AG08396 (cell line): ENCODE results near the gene UQCRHL.
"Not testable (repeated sequence)": the region's sequence is repeated elsewhere in the genome, so short reads cannot be mapped to it uniquely, and the experiment has no call there.

ENCODE experiments used
- DNase-seq: peaks from one replicate; pipeline ENCODE4 v3.0.0; 2012; ENCODE audit warnings: low spot score, mixed read lengths

Gene UQCRHL

DNA sequence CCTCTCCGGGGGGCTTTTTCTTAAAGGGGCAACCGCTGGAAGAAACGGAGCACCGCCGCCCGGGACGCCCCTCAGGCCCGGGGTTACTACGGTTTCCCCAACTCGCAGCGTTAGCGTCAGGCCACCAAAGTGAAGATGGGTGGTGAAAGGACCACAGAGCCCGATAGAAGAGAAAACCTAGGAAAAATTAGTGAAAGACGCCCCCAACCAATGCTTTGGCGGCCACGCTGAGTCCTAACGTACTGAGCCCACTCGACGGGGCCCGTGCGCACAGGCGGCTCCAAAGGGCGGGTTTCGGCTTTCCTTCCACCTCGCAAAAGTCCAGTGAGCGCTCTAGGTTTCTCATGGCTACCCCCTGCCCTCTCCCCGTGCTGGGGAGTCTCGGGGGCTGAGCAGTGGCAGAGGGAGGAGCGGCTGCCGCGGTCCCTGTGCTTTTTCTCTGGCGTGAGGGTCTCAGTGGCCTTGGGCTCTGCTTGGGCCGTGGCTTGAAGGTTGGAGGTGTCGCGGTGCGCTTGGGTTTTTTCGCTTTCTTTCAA, 27.8 kb upstream of the UQCRHL start:
- peak; percentile 26 for DNase-seq

DNA sequence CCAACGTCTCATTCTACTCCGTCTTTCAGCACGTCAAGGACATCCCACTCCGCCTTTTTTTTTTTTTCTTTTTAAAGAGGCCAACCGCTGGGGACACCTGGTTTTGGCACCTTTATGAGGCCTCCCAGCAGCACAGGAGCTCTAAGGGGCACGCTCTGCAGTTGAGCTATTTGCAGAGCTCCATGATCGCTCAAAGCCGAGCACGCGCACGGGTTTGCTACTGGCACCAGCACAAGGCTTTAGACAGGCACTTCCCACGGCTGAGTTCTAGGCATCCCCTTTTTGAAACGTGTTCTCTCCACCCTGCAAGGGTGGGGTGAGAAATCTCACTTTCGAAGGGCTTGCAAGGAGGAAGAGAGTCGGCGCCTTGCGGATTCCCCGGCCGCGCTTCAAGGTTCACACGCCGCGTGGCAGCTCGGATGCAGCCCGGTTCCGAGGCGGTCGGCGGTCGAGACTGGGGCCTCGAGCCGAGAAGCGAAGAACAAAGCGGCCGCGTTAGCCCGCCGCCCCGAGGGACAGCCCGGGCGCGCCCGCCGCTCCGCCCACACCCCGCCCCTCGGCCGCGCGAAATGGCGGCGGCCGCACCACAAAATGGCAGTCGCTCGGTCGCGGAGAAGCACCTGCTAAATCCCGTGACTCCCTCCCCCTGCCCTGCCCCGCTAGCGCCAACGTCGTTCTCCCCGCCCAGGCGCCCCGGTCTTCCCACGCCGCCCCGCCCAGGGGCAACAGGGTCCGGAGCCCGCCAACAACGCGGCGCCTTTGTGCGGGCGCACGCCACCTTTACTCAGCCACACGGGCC, 27.2 kb upstream of the UQCRHL start:
- peak; percentile 87 for DNase-seq

DNA sequence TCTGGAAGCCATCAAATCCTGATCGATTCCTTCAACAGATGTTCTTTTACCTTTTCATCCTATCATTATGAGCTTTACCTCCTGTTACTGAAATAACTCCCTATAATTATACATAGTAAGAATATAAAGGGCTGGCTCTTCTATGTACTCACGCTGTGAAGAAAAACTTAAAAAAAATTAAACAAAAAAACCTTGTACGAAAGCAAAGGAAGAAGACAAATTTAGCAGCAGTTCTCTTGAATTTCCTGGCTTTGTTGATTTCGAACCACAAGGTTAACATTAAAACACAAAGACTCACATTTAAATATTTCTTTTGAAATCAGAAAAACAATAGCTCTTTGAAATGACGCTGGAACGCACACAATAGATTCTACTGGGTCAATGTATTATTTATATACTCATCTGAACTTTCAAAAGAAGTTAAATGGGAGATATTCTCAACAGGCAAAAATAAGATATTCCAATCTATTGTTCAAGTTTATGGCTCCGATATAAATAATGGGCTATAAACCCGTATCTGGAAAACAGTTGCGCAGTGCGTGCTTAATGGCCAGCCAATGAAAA, 26.5 kb upstream of the UQCRHL start:
- peak; percentile 84 for DNase-seq

- DNase-seq, result no peak
Measured at GRCh38 chr1:15833069-15833679, 25.7 kb upstream of the UQCRHL start.

GRCh38 chr1:15830258-15830657, 22.8 kb upstream of the UQCRHL start:
- DNase-seq, result no peak

- DNase-seq, result not testable (repeated sequence)
Measured at GRCh38 chr1:15828931-15829330, 21.5 kb upstream of the UQCRHL start.

GRCh38 chr1:15827567-15827966, 20.1 kb upstream of the UQCRHL start:
- not testable (repeated sequence) for DNase-seq

DNA sequence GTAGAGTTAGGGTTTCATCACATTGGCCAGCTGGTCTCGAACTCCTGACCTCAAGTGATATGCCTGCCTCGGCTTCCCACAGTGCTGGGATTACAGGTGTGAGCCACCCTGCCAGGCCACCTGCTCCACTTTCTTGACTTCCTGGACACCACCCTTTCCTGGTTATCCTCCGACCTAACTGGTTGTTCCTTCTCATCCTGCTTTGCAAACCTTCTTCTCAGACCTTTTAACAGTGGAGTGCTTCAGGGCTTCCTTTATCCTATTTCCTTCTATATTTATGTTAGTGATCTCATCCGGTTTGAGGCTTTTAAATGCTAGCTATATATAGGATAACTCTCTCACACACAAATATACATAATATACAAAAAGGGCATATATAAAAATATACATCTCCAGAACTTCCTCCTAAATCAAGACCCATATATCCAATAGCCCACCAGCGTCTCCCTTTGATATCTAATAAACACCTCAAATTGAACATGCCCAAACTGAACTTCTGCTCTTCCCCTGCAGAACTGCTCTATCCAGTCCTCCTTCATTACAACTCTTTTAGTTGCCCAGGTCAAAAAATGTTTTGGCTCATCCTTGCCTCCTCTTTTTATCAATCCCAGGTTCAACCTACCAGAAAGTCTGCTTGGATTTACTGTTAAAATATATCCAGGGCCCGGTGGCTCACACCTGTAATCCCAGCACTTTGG, 19.5 kb upstream of the UQCRHL start:
- no peak for DNase-seq

- no peak for DNase-seq
Measured at GRCh38 chr1:15825800-15826199, 18.4 kb upstream of the UQCRHL start.

DNA sequence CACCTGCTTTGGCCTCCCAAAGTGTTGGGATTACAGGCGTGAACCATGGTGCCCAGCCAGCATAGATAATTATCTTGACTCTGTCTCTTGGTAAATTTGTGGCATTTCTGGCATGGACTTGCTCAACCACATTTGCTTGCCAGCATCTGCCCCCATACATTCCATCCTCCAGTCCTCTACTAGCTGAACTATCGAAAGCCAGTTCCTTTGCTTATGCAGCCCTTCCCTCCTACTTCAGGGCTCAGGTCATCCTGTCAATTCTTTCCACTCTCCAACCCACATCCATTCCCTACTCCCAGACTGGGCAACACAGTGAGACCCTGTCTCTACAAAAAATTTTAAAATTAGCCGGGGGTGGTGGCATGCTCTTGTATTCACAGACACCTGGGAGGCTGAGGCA, 13.0 kb upstream of the UQCRHL start:
- no peak for DNase-seq

- no peak for DNase-seq
Measured at GRCh38 chr1:15816674-15817073, 9.2 kb upstream of the UQCRHL start.

DNA sequence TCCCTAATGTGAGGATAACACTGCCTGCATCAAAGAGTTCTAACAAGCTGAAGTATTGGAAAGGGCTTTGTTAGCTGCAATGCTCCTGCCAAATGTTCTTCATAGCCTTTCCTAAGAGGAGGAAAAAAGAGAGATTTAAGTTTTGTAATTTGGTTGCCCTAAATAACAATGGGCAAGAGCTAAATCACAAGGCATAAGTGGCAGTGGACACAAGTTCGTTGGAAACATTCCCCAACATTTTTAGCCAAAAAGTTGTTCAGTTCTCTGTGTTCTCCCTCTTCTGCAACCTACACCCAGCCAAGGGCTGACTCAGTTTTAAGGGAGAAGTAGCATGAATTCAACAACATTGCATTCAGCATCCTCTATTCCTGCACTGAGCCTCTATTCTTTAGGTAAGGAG, 2.6 kb upstream of the UQCRHL start:
- no peak for DNase-seq

- no peak for DNase-seq
Measured at GRCh38 chr1:15808955-15809354, 1.5 kb upstream of the UQCRHL start.

- DNase-seq, result no peak
Measured at GRCh38 chr1:15807121-15807520, 328 bp downstream of the UQCRHL start.

DNA sequence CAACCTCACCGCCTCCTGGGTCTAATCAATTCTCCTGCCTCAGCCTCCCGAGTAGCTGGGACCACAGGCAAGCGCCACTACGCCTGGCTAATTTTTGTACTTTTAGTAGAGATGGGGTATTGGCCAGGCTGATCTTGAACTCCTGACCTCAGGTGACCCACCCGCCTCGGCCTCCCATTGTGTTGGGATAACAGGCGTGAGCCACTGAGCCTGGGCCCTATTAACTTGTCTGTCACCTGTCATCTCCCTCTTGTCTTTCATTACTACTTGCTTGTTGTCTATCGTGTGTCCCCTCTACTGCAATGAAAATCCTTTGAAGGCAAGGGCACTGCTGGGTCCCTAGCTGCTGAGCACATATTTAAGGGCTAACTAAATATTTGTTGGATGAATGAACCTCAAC, 3.4 kb downstream of the UQCRHL start:
- no peak for DNase-seq

GRCh38 chr1:15803380-15803779, 4.1 kb downstream of the UQCRHL start:
- DNase-seq, result no peak

DNA sequence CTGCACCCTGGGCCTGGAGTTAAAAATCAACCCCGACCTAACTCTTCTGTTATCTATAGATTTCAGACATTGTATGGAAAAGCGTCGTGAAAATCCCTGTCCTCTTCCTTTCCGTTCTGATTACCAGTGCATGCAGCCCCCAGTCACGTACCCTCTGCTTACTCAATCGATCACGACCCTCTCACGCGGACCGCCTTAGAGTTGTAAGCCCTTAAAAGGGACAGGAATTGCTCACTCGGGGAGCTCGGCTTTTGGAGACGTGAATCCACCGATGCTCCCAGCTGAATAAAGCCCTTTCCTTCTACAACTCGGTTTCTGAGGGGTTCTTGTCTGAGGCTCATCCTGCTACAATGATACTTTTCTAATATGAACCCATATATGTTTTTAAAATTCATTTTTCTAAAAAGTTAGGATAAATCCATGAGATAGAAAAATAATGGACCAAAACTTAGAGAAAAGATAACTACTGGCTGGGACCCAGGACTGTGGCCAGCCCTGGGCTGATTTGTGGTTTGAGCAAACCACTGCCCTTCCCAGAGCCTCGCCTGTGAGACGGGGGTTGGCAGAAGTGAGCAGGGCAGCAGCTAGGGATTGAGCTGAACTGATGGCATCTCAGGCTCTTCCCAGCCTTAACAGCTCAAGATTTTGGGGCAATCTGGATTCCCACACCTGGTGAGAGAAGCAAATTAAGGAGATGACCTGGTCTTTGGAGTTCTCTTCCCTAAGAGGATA, 5.0 kb downstream of the UQCRHL start:
- no peak for DNase-seq

GRCh38 chr1:15799928-15800835, 7.3 kb downstream of the UQCRHL start:
- DNase-seq, result no peak

DNA sequence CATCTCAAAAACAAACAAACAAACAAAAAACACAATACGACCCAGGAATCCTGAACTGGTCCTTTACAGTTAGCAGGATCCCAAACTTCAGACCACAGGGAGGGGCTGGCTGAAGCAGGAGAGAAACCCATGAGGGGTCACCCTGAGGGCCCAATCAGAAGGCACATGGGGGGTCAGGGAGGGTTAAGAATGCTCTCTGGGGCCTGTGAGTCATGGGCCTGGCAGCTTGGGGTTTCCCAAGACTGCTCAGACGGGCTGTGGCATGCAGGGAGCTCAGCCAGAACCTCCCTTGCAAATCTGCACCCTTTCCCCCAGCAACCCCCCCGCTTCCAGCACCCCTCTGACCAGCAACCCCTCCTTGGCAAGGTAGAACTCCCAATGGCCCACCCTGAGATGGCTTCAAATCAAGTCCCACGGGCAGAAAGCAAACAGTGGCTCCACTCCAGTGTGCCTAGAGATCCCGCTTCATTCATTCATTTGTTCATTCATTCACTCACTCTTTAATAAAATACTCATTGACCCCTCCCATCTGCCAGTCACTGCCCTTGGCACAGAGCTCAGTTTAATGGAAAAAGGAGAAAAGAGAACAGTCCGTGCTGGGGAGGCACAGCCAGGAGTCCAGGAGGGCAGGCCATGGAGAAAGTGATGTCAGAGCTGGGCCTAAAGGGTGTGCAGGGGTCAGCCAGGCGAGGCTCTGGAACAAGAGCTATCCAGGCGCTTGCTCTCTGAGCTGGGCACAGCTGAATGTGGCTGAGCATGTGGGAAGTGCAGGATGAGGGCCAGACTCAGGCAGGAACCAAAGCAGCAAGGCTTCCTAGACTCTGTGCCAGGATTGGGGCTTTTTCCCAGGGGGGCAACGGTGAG, 8.2 kb downstream of the UQCRHL start:
- peak; percentile 94 for DNase-seq
